CD4-positive, alpha-beta T cell treated with Interleukin-15 for 4 hours (primary cell): ENCODE measurements around the gene VMP1.

Experiments
- DNase-seq: peaks from one replicate; pipeline ENCODE4 v3.0.0-alpha.2; 2020; ENCODE audit warnings: low spot score

Gene VMP1

DNA sequence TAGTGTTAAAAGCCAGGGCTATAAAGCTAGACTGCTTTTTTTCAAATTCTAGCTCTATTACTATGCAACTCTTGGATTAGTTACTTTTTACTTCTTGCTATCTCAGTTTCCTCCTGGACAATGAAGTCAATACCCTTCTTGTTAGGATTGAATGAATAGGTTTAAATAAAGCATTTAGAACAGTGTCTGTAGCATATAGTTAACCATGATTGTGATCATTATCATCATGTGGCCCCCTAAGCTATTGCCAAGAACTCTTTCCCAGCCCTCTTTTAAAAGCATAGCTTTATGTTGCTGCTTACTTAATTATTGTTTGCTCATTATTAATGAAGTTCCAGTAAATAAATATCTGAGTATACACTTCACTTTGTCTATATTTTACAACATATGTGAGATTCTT is 4.5 kb downstream of the VMP1 start:
- no peak for DNase-seq

DNA sequence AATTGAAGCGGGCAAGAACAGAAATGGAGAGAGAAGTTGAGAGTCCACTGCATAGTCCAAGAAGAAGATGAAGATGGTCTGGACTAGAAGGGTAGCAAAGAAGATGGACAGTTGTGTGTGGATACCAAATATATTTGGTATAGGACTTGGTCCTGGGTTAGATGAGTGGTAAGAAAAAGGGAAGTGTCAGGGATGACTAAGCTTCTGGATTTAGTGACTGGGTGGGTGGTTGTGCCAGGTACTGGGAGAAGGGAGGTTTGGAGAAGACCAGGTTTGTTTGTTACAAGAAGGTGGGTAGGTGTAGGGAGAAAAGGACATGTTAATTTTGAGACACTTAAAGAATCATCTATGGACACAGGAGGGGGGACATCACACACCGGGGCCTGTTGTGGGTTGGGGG is 5.4 kb downstream of the VMP1 start:
- DNase-seq, result no peak

- DNase-seq, result no peak
These were observed 6.8 kb downstream of the VMP1 start for GRCh38 chr17:59714255-59714654.

- DNase-seq, result no peak
These were observed 9.0 kb downstream of the VMP1 start for GRCh38 chr17:59716427-59716826.

GRCh38 chr17:59719526-59719925 is 12.1 kb downstream of the VMP1 start:
- DNase-seq, result no peak

DNA sequence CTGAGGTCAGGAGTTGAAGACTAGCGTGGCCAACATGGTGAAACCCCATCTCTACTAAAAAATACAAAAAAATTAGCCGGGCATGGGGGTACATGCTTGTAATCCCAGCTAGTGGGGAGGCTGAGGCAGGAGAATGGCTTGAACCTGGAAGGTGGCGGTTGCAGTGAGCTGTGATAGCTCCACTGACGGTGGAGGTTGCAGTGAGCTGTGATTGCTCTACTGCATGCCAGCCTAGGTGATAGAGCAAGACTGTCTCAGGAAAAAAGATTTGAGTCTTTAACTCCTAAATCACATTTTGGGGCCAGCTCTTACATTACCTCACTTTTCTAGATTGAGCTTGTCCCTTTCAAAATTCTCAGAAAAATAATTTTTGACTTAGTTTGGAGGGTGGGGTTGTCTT is 15.2 kb downstream of the VMP1 start:
- DNase-seq, result no peak

GRCh38 chr17:59723041-59723440 is 15.6 kb downstream of the VMP1 start:
- no peak for DNase-seq

DNA sequence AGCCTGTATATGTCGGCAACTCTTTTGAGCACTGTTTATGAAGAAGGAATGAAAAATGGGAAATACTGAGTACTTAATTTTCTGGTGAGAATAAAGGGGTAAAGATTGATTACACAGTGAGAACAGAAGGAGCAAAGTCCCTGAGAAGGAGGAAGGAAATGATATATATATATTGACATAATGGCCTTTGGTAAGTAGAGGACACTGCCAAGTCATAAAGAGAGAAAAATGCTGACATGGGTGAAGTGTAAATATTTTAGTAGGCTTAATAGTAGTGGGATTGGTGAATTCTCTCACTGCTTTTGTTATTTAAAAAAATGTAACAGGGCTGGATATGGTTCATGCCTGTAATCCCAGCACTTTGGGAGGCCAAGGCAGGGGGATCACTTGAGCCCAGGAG is 16.2 kb downstream of the VMP1 start:
- DNase-seq, result no peak

GRCh38 chr17:59725691-59726090 is 18.2 kb downstream of the VMP1 start:
- no peak for DNase-seq

DNA sequence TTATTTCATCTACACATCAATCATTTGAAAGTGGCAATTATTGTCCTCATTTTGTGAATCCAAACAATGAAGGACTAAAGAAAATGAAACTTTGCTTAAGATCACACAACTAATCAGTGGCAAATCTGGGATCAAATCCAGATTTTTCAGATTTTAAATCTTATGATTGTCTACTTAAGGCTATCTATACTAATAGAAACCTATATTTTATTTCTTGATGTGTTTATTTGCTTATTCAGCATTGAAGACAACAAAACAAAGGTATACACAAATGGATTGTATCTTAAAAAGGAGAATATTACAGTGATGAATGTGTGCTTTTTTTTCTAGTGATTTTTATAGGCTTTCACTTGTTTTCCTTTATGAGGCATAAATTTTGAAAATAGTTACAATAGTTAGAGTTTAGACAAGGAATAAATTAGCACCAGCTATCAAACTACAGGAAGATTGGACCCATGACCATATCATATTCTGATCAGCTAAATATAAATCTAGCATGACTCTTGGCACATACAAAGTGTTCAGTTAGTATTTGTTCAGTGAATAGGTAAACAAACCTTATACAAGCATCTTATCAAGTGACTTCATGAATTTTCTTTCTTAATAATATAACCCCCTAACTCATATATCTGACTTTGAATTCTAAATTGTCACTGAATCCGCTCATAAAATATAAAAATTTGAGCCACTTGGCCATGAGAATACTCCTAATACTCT is 20.5 kb downstream of the VMP1 start:
- no peak for DNase-seq

GRCh38 chr17:59730268-59730834 is 22.9 kb downstream of the VMP1 start:
- no peak for DNase-seq

DNA sequence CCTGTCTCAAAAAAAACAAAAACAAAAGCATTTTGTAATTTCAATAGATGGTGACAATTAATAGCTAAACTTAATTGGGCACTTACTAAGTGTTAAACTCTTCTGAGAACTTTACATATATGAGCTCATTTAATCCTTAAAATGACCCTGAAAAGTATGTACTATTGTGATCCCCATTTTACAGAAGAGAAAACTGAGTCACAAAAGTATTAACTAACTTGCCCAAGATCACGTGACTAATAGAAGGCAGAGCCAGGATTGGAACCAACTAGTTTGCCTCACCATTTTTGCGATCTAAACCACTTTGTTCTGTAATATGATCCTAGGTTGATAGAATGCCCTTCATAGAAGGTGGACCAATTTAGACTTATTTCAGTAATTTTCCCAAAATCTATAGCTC is 26.2 kb downstream of the VMP1 start:
- no peak for DNase-seq

- DNase-seq, result no peak
These were observed 26.8 kb downstream of the VMP1 start for GRCh38 chr17:59734226-59734625.

- DNase-seq, result no peak
These were observed 29.9 kb downstream of the VMP1 start for GRCh38 chr17:59737324-59737723.

DNA sequence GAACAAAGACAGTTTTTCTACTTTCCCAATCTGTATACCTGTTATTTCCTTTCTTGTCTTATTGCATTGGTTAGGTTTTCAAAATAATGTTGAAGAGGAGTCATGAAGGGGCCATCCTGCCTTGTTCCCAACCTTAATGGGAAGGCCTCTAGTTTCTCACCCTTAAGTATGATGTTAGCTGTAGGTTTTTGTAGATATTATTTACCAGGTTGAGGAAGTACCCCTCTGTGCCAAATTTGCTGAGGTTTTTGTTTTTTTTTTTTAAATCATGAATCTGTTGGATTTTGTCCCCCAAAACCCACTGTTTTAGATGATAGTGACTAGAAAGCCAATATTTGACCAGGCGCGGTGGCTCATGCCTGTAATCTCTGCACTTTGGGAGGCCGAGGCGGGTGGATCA is 36.4 kb downstream of the VMP1 start:
- no peak for DNase-seq

DNA sequence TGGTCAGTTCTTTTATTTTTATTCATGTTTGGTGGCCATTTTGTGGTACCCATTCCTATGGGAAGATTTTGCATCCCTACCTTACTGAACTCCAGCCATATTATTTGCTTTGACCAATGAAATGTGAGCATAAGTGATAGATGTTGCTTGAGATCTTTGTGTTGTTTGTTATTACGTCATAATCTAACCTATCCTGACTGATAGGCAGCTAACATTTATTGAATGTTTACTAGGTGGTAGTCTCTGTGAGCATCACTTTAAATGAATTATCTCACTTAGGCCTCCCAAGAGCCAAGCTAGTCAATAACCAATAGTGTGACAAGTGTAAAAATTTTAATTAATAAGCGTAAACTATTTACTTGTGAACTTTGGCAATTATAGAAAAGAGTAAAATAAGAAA is 37.6 kb downstream of the VMP1 start:
- no peak for DNase-seq

GRCh38 chr17:59746849-59747445 is 39.5 kb downstream of the VMP1 start:
- DNase-seq, result peak; percentile 68

GRCh38 chr17:59748591-59748990 is 41.1 kb downstream of the VMP1 start:
- DNase-seq, result no peak

DNA sequence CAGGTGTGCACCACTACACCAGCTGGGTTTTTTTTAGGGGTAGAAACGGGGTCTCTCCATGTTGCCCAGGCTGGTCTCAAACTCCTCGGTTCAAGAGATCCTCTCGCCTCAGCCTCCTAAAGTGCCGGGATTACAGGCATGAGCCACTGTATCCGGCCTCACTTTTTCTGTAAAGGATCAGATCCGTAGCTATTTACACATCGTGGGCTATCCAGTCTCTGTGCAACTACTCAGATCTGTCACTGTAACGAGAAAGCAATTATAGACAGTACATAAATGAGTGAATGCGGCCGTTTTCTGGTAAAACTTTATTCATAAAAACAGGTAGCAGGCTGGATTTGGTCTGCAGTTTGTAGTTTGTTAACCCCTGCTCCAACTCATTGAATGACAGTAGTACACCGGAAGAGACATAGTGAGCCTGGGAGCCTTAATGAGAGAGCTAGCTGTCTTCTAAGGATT is 44.5 kb downstream of the VMP1 start:
- DNase-seq, result peak; percentile 32

- DNase-seq, result no peak
These were observed 45.0 kb downstream of the VMP1 start for GRCh38 chr17:59752446-59752845.

GRCh38 chr17:59752922-59753321 is 45.5 kb downstream of the VMP1 start:
- DNase-seq, result no peak

- peak; percentile 90 for DNase-seq
These were observed 46.3 kb downstream of the VMP1 start for GRCh38 chr17:59753522-59754467.

DNA sequence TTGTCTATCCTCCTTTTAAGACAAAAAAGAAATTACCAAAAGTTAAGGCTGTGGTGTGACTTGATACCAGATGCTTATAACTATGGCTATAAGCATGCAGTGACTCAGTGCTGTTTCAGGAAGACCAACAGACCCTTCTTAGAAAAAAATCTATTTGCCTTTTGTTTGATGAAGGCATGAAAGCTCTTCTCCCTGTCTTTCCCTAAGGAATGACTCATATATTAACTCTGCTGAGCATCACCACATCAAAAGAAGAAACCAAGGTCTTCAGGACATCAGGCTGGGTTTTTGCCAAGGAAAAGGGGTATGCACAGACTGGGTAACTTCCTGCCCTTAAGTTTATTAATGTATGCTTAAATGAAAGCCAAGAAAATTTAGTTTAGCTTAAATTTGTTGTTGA is 47.1 kb downstream of the VMP1 start:
- DNase-seq, result peak; percentile 82
